Activated naive CD4-positive, alpha-beta T cell treated with anti-CD3 and anti-CD28 coated beads, Interleukin-2, amount 50 U/mL, for 24 hours (primary cell): Measurements from ENCODE around the gene ELOVL3.
A peak's percentile ranks its signal among the peaks of the same experiment; 100 is the strongest.
"Not testable (repeated sequence)": the region's sequence is repeated elsewhere in the genome, so short reads cannot be mapped to it uniquely, and the experiment has no call there.

Experiments used
- H3K27ac Mint-ChIP-seq: one replicate; pipeline ENCODE4 v1.8.0; 2021; ENCODE audit warnings: mild to moderate bottlenecking, mixed read lengths
- H3K27me3 Mint-ChIP-seq: one replicate; pipeline ENCODE4 v1.8.0; 2021; ENCODE audit warnings: mixed read lengths
- H3K36me3 Mint-ChIP-seq: one replicate; pipeline ENCODE4 v1.8.0; 2021; ENCODE audit warnings: mixed read lengths
- H3K4me1 Mint-ChIP-seq: one replicate; pipeline ENCODE4 v1.8.0; 2021; ENCODE audit warnings: mixed read lengths
- H3K4me3 Mint-ChIP-seq: one replicate; pipeline ENCODE4 v1.8.0; 2021; ENCODE audit warnings: mild to moderate bottlenecking, mixed read lengths
- H3K9me3 Mint-ChIP-seq: one replicate; pipeline ENCODE4 v1.8.0; 2021; ENCODE audit warnings: mixed read lengths

Gene ELOVL3

DNA sequence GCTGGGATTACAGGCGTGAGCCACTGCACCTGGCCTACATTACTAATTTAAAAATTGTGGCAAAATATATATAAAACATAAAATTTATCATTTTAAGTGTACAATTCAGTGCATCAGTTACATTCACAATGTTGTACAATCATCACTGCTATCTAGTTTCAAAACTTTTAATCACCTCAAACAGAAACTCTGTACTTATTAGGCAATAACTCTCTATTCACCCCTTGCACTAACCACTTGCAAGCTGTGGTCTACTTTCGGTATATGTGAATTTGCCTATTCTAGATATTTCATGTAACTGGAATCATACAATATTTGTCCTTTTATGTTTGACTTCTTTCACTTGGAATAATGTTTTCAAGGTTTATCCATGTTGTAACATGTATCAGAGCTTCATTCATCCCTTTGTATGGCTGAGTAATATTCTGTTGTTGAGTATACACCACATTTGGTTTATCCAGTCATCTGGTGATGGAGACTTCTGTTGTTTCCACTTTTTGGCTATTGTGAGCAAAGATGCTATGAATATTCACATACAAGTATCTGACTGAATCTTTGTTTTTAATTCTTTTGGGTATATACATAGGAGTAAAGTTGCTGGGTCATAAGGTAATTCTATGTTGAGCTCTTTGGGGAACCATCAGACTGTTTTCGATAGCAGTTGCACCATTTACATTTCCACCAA lies 14.3 kb upstream of the ELOVL3 start:
- H3K4me3 Mint-ChIP-seq = no peak overlapping the region
- H3K27me3 Mint-ChIP-seq = no peaks in the 10 kb centered on the region
- no peaks in the 10 kb centered on the region for H3K9me3 Mint-ChIP-seq
- no peaks in the 10 kb centered on the region for H3K4me1 Mint-ChIP-seq
- no peaks in the 10 kb centered on the region for H3K36me3 Mint-ChIP-seq
- H3K27ac Mint-ChIP-seq = no peak overlapping the region

DNA sequence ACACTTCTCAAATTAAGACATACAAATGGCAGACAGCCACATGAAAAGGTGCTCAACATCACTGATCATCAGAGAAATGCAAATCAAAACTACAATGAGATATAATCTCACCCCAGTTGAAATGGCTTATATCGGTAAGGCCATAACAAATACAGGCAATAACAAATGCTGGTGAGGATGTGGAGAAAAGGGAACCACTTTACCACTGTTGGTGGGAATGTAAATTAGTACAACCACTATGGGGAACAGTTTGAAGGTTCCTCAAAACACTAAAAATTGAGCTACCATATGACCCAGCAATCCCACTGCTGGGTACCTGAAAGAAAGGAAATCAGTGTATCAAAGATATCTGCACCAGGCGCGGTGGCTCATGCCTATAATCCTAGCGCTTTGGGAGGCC lies 12.5 kb upstream of the ELOVL3 start:
- H3K27me3 Mint-ChIP-seq, H3K4me1 Mint-ChIP-seq, H3K9me3 Mint-ChIP-seq, H3K27ac Mint-ChIP-seq, H3K36me3 Mint-ChIP-seq, H3K4me3 Mint-ChIP-seq: not testable (repeated sequence)

DNA sequence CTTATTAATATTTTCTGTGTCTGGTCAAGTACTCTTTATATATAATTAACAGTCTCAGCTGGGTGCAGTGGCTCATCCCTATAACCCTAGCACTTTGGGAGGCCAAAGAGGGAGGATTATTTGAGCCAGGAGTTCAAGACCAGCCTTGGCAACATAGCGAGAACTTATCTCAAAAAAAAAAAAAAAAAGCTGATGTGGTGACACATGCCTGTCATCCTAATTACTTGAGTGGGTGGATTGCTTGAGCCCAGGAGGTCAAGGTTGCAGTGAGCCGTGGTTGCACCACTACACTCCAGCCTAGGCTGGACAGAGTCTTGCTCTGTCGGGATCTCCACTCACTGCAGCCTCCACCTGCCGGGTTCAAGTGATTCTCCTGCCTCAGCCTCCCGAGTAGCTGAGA lies 6.7 kb upstream of the ELOVL3 start:
- Mint-ChIP-seq H3K4me1 (no peaks in the 10 kb centered on the region), H3K27me3 (peaks cover 3% of the 10 kb centered on the region), H3K4me3 (no peak overlapping the region), H3K27ac (no peak overlapping the region), H3K9me3 (no peaks in the 10 kb centered on the region), H3K36me3 (no peaks in the 10 kb centered on the region)

DNA sequence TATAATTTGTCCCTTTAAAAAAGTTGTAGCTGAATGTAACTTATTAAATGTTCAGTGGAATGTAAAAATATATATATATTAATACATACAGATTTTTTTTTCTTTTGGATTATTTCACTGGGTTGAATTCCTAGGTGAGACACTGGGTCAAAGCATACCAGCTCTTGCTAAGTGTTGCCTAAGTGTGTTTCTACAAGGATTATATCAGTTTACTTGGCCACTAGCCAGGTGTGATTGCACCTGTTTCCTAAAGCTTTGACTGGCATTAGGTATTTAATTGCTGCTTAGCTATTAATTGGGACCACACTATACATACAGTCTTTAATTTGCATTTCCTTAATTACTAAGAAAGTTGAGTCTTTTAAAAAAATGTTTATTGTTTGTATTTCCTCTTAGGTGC lies 5.5 kb upstream of the ELOVL3 start:
- Mint-ChIP-seq H3K4me3 (no peak overlapping the region), H3K36me3 (no peaks in the 10 kb centered on the region), H3K27me3 (peaks cover 3% of the 10 kb centered on the region)

DNA sequence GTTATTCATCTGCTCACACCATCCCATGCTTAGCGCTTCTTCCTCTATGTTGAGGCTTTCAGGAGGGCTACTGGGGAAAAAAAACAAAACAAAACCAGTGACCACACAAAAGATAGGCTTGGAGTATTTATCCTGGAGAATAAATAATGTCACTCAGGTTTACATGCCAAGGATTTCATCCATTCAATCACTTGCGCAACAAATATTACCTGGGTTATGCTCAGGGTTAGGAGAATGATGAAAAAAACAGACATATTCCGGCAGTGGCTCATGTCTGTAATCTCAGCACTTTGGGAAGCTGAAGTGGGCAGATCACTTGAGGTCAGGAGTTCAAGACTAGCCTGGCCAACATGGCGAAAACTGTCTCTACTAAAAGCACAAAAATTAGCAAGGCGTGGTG lies 3.3 kb upstream of the ELOVL3 start:
- H3K27me3 Mint-ChIP-seq = peaks cover 12% of the 10 kb centered on the region
- H3K9me3 Mint-ChIP-seq = no peaks in the 10 kb centered on the region
- peaks cover 16% of the 10 kb centered on the region for H3K4me1 Mint-ChIP-seq
- H3K27ac Mint-ChIP-seq = no peak overlapping the region
- H3K36me3 Mint-ChIP-seq = no peaks in the 10 kb centered on the region
- H3K4me3 Mint-ChIP-seq = no peak overlapping the region

More for the DNA sequence above, 5.5 kb upstream of the ELOVL3 start:
- Mint-ChIP-seq H3K9me3 (no peaks in the 10 kb centered on the region), H3K4me1 (no peaks in the 10 kb centered on the region), H3K27ac (no peak overlapping the region)

DNA sequence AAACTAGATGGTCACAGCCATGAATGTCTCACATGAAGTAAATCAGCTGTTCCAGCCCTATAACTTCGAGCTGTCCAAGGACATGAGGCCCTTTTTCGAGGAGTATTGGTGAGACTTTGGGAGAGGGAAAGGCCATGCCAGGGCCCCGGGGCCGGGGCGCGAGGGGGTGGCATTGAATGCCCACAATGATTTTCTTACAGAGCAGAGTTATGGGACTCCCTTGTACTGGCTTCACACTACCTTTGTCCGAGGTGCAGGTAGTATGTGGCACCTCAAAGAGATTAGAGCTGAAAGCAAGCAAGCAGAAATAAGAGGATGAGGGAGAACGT lies 407 bp downstream of the ELOVL3 start:
- H3K4me1 Mint-ChIP-seq = peaks cover 24% of the 10 kb centered on the region
- no peaks in the 10 kb centered on the region for H3K9me3 Mint-ChIP-seq
- H3K36me3 Mint-ChIP-seq = no peaks in the 10 kb centered on the region
- no peak overlapping the region for H3K27ac Mint-ChIP-seq
- peak overlapping the region; percentile 70 for H3K4me3 Mint-ChIP-seq
- peaks cover 28% of the 10 kb centered on the region for H3K27me3 Mint-ChIP-seq

DNA sequence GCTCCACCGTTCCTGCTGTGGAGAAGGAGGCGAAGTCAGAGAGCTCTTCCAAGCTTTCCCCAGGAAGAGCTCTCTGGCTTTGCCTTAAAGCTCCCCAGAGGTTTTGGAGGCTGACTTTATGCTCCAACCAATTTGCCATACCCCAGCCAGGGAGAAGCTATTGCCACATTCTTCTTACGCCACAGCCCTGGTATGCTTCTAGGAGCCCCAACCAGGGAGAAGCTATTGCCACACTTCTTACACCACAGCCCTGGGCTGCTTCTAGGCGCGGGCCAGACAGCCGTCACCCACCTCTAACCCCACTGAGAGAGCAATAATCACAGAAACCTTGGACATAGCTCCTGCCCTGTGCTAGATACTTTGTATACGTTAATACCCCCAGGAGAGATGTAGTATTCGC lies 951 bp downstream of the ELOVL3 start:
- H3K36me3 Mint-ChIP-seq = no peaks in the 10 kb centered on the region
- H3K27me3 Mint-ChIP-seq = peaks cover 29% of the 10 kb centered on the region
- H3K9me3 Mint-ChIP-seq = no peaks in the 10 kb centered on the region
- no peak overlapping the region for H3K4me3 Mint-ChIP-seq
- H3K27ac Mint-ChIP-seq = no peak overlapping the region
- H3K4me1 Mint-ChIP-seq = peaks cover 24% of the 10 kb centered on the region

DNA sequence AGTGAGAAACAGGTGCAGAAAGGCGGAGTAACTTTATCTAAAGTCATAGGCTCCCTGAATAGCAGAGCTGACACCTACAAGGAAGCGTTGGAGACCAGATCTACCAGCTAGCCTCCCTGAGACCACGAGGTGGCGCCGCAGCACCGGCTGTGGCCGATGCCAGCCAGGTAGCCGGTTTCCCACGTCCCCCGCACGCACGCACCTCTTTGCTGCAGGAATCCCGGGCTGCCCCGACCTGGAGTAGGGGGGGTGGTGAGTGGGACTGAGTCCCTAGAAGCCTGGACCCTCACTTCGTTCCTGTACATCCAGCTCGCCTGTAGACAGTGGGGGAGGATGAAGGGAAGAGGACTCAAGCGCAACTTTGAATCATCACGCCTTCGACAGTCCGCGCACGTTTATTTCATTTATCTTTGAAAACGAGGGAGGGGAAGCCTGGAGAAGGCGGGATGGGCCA lies 3.7 kb downstream of the ELOVL3 start:
- H3K9me3 Mint-ChIP-seq = no peaks in the 10 kb centered on the region
- peaks cover 24% of the 10 kb centered on the region for H3K4me1 Mint-ChIP-seq
- H3K4me3 Mint-ChIP-seq = peak overlapping the region; percentile 86
- H3K36me3 Mint-ChIP-seq = no peaks in the 10 kb centered on the region
- peaks cover 31% of the 10 kb centered on the region for H3K27me3 Mint-ChIP-seq
- no peak overlapping the region for H3K27ac Mint-ChIP-seq

DNA sequence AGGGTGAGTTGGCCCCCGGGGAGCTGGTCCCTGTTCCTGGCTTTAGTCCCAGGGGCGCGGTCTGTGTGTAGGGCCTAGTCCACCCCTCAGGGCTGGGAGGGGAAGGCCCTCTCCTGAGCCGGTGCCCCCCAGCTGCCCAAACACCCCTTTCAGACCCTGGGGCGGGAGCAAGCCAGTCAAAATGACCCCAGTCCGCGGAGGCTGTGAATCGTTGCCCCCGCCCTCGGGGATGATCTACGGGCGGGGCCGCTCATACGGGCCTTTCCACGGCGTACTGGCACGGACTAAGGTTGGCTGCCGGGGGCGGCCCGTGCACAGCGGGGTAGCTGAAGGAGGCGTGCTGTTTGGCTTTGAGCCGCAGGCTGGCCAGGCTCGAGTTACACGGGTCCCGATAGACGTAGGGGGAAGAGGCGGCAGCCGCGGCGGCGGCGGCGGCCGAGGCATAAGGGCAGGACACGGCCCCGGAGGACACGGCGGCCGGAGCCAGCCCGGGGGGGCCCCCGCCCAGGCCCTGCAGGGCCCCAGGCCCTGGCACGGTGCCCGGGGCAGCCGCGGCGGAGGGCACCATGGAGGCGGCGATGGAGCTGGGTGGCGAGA lies 4.3 kb downstream of the ELOVL3 start:
- peaks cover 24% of the 10 kb centered on the region for H3K4me1 Mint-ChIP-seq
- no peaks in the 10 kb centered on the region for H3K9me3 Mint-ChIP-seq
- H3K36me3 Mint-ChIP-seq = no peaks in the 10 kb centered on the region
- peaks cover 31% of the 10 kb centered on the region for H3K27me3 Mint-ChIP-seq
- no peak overlapping the region for H3K27ac Mint-ChIP-seq
- peak overlapping the region; percentile 86 for H3K4me3 Mint-ChIP-seq

DNA sequence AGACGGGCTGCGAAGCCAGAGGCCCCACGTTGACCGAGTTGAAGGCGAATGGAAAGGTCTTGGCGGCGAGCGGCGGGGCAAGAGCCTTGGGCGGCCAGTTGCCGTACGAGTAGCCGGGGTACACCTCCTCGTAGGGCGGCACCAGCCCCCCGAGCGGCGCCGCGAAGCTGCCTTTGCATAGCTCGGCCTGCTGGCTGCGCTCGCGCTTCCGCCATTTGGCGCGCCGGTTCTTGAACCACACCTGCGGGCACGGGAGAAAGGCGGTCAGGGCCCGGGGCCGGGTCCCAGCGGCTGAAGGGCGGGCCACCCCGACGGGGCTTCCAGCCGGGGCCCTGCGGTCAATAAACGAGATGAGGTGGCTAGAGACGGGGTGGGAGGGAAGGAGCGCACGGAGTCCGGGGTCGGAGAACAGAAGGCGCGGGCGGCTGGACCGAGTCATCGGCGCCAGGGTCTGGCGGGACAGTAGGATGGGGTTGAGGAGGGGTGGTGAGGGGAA lies 4.8 kb downstream of the ELOVL3 start:
- Mint-ChIP-seq H3K9me3 (no peaks in the 10 kb centered on the region), H3K4me3 (peak overlapping the region; percentile 69), H3K4me1 (peaks cover 21% of the 10 kb centered on the region), H3K36me3 (no peaks in the 10 kb centered on the region), H3K27ac (no peak overlapping the region), H3K27me3 (peaks cover 37% of the 10 kb centered on the region)

DNA sequence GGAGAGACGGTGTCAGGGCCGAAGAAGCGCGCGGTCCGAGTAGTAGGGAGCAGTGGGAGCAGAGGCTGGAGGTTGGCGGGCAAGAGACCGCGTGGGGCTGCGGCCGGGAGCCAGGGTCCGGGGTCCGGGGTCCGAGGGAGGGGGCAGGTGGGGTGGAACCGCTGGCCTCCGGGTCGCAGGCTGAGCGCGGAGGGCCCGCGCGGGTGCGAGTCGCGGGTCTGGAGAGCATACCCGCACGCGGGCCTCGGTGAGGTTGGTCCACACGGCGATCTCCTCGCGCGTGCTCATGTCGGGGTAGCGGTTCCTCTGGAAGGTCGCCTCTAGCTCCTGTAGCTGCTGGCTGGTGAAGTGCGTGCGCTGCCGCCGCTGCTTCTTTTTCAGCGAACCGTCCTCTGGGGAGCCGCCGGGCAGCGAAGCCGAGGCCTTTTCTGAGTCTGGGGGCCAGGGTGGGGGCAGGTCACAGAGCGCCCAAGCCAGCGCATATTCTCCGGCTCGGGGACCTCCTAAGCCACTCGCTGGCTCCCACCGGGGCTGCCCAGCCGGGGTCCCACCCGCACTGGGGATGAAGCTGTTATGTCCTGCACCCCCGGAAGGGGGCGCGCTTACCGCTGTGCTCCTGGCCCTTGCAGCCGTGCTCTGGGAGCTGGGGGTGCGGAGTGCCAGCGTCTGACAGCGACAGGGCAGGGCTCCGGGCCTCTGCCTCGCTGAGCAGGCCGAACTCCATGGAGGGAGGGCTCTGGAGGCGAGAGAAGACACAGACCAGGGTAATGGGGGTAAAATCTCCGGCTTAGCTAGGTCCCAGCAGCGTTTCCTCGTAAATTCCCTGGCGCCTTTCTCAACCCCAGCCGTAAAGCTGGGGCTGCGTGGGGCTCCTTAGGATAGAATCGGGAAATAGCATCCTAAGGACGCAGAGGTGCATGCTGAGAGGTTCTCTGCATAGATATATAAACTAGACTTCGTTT lies 5.5 kb downstream of the ELOVL3 start:
- Mint-ChIP-seq H3K27ac (no peak overlapping the region), H3K36me3 (no peaks in the 10 kb centered on the region), H3K4me3 (peak overlapping the region; percentile 69), H3K9me3 (no peaks in the 10 kb centered on the region), H3K4me1 (peaks cover 13% of the 10 kb centered on the region), H3K27me3 (peaks cover 37% of the 10 kb centered on the region)

DNA sequence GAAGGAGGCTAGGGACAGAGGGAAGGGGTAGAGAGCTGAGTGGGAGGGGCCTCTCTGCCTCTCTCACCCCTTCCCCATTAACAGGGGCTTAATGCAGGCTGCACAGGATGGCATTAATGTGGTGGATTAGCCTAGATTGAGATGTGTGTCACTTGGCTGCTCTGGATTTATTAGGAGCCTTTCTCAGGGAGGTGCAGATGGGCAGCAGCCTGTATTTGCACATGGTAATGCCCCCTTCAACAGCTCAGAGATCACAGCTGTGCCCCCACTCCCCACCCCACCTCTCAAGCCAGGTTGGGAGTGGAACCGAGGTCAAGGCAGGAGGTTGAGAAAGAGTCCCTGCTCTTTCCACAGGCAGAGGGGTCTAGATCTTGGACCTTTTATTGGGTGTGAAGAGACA lies 7.9 kb downstream of the ELOVL3 start:
- peaks cover 7% of the 10 kb centered on the region for H3K4me1 Mint-ChIP-seq
- H3K27me3 Mint-ChIP-seq = peaks cover 21% of the 10 kb centered on the region
- no peak overlapping the region for H3K27ac Mint-ChIP-seq
- H3K9me3 Mint-ChIP-seq = no peaks in the 10 kb centered on the region
- no peak overlapping the region for H3K4me3 Mint-ChIP-seq
- H3K36me3 Mint-ChIP-seq = no peaks in the 10 kb centered on the region

DNA sequence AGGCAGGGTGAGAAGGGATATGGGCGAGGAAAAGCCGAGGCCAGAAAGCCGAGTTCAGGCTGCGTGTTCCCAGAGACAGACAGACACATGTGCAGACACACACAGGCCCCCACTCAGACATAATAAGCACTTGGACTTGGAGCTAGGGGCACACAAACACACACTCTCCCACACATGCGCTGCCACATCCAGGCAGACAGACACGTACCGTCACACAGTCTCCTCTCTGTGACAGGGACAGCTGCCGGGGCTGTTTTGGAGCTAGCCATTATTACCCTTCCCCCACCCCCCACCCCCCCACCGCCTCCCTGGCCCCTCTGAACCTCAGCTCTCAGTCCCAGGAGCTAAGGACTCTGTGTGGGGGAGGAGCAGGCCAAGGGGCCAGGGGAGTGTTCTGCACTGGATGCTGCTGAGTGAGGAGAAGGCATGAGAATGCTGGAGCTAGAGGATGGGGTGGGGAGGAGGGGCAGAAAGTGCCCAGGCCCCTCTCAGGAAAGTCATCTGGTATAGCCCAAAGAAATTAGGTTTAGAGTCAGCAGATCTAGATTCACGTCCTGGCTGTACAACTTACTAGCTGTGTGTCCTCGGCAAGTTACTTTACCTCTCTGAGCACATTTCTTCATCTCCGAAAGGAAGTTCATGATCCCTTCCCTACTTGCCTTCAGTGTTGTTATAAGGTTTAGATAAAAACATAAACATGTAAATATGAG lies 8.9 kb downstream of the ELOVL3 start:
- no peak overlapping the region for H3K4me3 Mint-ChIP-seq
- H3K36me3 Mint-ChIP-seq = no peaks in the 10 kb centered on the region
- peaks cover 15% of the 10 kb centered on the region for H3K27me3 Mint-ChIP-seq
- no peak overlapping the region for H3K27ac Mint-ChIP-seq
- peaks cover under 1% of the 10 kb centered on the region for H3K4me1 Mint-ChIP-seq
- H3K9me3 Mint-ChIP-seq = no peaks in the 10 kb centered on the region

DNA sequence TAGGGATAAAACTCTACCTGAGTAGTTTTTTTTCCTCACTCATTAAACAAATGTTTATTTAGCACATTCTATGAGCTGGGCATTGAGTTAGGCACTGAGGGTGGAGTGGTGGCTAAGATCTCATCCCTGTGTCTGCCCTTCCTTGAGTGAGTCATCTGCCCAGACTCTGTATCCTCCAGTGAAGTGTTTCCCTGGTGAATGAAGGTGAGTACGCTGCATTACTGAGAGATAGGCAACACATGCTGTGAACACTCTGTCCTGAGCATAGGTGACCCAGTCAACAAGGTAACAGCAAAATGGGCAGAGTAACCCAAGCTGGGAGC lies 9.5 kb downstream of the ELOVL3 start:
- no peak overlapping the region for H3K27ac Mint-ChIP-seq
- H3K27me3 Mint-ChIP-seq = peaks cover 19% of the 10 kb centered on the region
- H3K36me3 Mint-ChIP-seq = no peaks in the 10 kb centered on the region
- H3K4me3 Mint-ChIP-seq = no peak overlapping the region
- no peaks in the 10 kb centered on the region for H3K9me3 Mint-ChIP-seq
- peaks cover 4% of the 10 kb centered on the region for H3K4me1 Mint-ChIP-seq

DNA sequence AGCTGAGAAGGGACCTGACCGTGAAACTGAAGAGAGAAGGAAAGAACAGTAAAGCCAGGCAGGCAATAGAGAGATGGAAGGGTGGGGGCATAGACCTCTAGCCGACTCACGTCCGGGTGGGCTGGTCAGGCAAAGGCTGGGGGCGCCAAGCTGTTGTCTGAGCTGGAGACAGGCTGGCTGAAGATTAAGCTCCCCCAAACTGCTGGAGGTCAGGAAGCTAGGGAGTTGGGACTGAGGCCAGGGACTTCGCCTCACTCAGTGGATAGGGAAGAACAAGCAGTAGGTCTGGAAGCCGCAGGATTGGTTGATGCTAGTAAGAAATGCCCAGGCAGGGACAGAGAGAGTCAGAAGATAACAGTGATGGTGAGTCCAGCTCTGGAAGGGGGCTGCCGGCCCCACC lies 9.9 kb downstream of the ELOVL3 start:
- H3K9me3 Mint-ChIP-seq = no peaks in the 10 kb centered on the region
- H3K4me1 Mint-ChIP-seq = peaks cover 5% of the 10 kb centered on the region
- no peak overlapping the region for H3K27ac Mint-ChIP-seq
- peaks cover 20% of the 10 kb centered on the region for H3K27me3 Mint-ChIP-seq
- H3K4me3 Mint-ChIP-seq = no peak overlapping the region
- H3K36me3 Mint-ChIP-seq = no peaks in the 10 kb centered on the region
